Neural cell (in vitro differentiated cells): ENCODE measurements around the gene PRAMEF25. TPM values are rescaled to one million over a fixed set of nuclear protein-coding genes. Genes with fewer than 3 reads are reported as not detected.
"Not testable (repeated sequence)": the region's sequence is repeated elsewhere in the genome, so short reads cannot be mapped to it uniquely, and the experiment has no call there.

Source experiments
- H2AFZ ChIP-seq: fragments of 200-600, 300-800 bp; sonication (generic), shearing (Covaris generic); 2 replicates; pipeline ENCODE4 v1.6.0; 2014; ENCODE audit warnings: low read depth, mild to moderate bottlenecking, antibody characterized with exemption, low read length, moderate library complexity
- H3F3A ChIP-seq: fragments of 200-600 bp; shearing (Covaris generic); 2 replicates; pipeline ENCODE4 v1.6.1; 2016; ENCODE audit warnings: mild to moderate bottlenecking, moderate library complexity, mixed read lengths, antibody characterized with exemption, low read length; ENCODE audit not compliant: insufficient read depth, poor library complexity, severe bottlenecking
- H3K27ac ChIP-seq: fragments of 200-600, 300-800 bp; sonication (generic), shearing (Covaris generic); 2 replicates; pipeline ENCODE4 v1.5.1; 2014; ENCODE audit warnings: mild to moderate bottlenecking, low read length, moderate library complexity
- H3K27me3 ChIP-seq: fragments of 300-800, 200-600 bp; sonication (generic), shearing (Covaris generic); 2 replicates; pipeline ENCODE4 v1.6.0; 2014; ENCODE audit warnings: mild to moderate bottlenecking, low read depth, low read length, moderate library complexity; ENCODE audit not compliant: insufficient read depth
- H3K36me3 ChIP-seq: fragments of 300-800, 200-600 bp; sonication (generic), shearing (Covaris generic); 2 replicates; pipeline ENCODE4 v1.5.1; 2014; ENCODE audit warnings: mild to moderate bottlenecking, antibody characterized with exemption, low read length, moderate library complexity; ENCODE audit not compliant: insufficient read depth
- H3K4me2 ChIP-seq: fragments of 300-800, 200-600 bp; sonication (generic), shearing (Covaris generic); 2 replicates; pipeline ENCODE4 v1.6.0; 2014; ENCODE audit warnings: mild to moderate bottlenecking, low read length
- H3K4me3 ChIP-seq: fragments of 300-800, 200-600 bp; sonication (generic), shearing (Covaris generic); 2 replicates; pipeline ENCODE4 v1.5.1; 2014; ENCODE audit warnings: mild to moderate bottlenecking, low read length, moderate library complexity
- H3K79me2 ChIP-seq: fragments of 200-600 bp; shearing (Covaris generic); replicated peaks from 2 replicates; pipeline ENCODE4 v1.6.0; 2014; ENCODE audit warnings: mild to moderate bottlenecking, low read length, moderate library complexity; ENCODE audit not compliant: insufficient read depth
- H3K9ac ChIP-seq: fragments of 300-800, 200-600 bp; sonication (generic), shearing (Covaris generic); 2 replicates; pipeline ENCODE4 v1.6.1; 2016; ENCODE audit warnings: mild to moderate bottlenecking, low read length, mixed read lengths
- H3K9me2 ChIP-seq: fragments of 200-600 bp; shearing (Covaris generic); 2 replicates; pipeline ENCODE4 v1.6.1; 2016; ENCODE audit warnings: mild to moderate bottlenecking, low read length, mixed read lengths; ENCODE audit not compliant: insufficient read depth
- H3K9me3 ChIP-seq: fragments of 200-600, 300-800 bp; sonication (generic), shearing (Covaris generic); 2 replicates; pipeline ENCODE4 v1.6.1; 2016; ENCODE audit warnings: mild to moderate bottlenecking, mixed run types, low read length, moderate library complexity, mixed read lengths
- H4K20me1 ChIP-seq: fragments of 200-600 bp; shearing (Covaris generic); 2 replicates; pipeline ENCODE4 v1.6.1; 2016; ENCODE audit warnings: mild to moderate bottlenecking, mixed run types; ENCODE audit not compliant: insufficient read depth
- polyA minus RNA-seq: library from RNA; depleted of rRNA, polyadenylated mRNA; stranded (reverse); fragments of >200 nt; gene quantifications from 2 replicates; pipeline ENCODE4 v1.2.3, GENCODE V29; 2014
- polyA plus RNA-seq: library from polyadenylated mRNA; depleted of rRNA; stranded (reverse); fragments of >200 nt; gene quantifications from 2 replicates; pipeline ENCODE4 v1.2.3, GENCODE V29; 2014

Gene PRAMEF25
- not detected in 2 replicates for polyA plus RNA-seq
- not detected in 2 replicates for polyA minus RNA-seq

GRCh38 chr1:13070474-13070873 lies at the start of gene PRAMEF25:
Gene PRAMEF25, plus strand, starts transcription at chr1:13070774. Its CDS starts 2,920 bp downstream, at chr1:13073694.
- H3K9ac ChIP-seq, H3K4me2 ChIP-seq, H3K9me3 ChIP-seq, H3K9me2 ChIP-seq, H3K36me3 ChIP-seq, H4K20me1 ChIP-seq, H3K27ac ChIP-seq, H3K27me3 ChIP-seq, H2AFZ ChIP-seq, H3K79me2 ChIP-seq, H3K4me3 ChIP-seq, H3F3A ChIP-seq: not testable (repeated sequence)

DNA sequence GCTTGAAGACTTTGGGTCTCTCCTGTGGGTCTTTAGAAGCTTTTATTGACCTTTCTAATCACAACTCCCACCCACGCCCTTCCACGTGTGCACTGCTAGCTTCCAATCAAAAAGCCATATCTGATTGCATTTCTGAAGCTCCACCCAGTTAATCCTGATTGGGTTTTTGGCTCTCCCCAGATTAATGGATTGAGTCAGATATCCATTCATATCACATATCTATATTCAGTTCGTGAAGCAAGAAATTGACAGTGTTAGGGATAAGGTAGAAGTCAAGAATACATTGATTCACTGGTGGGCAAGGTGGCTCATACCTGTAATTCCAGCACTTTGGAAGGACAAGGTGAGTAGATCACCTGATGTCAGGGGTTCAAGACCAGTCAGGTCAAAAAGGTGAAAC lies 14.1 kb upstream of the PRAMEF25 start, which contains the start of gene PRAMEF27:
PRAMEF27 (minus strand) TSS at position 101 of the 400 bp plus-strand sequence. CDS start 2,916 bp downstream, outside the sequence.
- not testable (repeated sequence) for H3K27me3 ChIP-seq, H3K9ac ChIP-seq, H2AFZ ChIP-seq, H3K27ac ChIP-seq, H3F3A ChIP-seq, H3K9me3 ChIP-seq, H4K20me1 ChIP-seq, H3K4me3 ChIP-seq, H3K4me2 ChIP-seq, H3K36me3 ChIP-seq, H3K79me2 ChIP-seq, H3K9me2 ChIP-seq

GRCh38 chr1:13116754-13117153 lies 46.2 kb downstream of the PRAMEF25 start, which contains the start of gene HNRNPCL2:
Gene HNRNPCL2, minus strand, starts transcription at chr1:13116854. Its CDS starts 454 bp downstream, at chr1:13116400.
- not testable (repeated sequence) for H3K27ac ChIP-seq, H3F3A ChIP-seq, H3K79me2 ChIP-seq, H3K4me3 ChIP-seq, H3K27me3 ChIP-seq, H3K4me2 ChIP-seq, H4K20me1 ChIP-seq, H3K36me3 ChIP-seq, H2AFZ ChIP-seq, H3K9me2 ChIP-seq, H3K9ac ChIP-seq, H3K9me3 ChIP-seq

Other genes starting within 250 kb of the PRAMEF25 start
- gene PRAMEF11, start 239.4 kb upstream of the PRAMEF25 start, polyA plus RNA-seq: not detected in 2 replicates
- gene HNRNPCL1, start 222.1 kb upstream of the PRAMEF25 start, polyA plus RNA-seq: not detected in 2 replicates
- not detected in 2 replicates for gene PRAMEF2, start 213.7 kb upstream of the PRAMEF25 start, polyA plus RNA-seq
- not detected in 2 replicates for gene PRAMEF4, start 184.6 kb upstream of the PRAMEF25 start, polyA plus RNA-seq
- not detected in 2 replicates for gene PRAMEF10, start 172.5 kb upstream of the PRAMEF25 start, polyA plus RNA-seq
- gene PRAMEF7, start 154.2 kb upstream of the PRAMEF25 start, polyA plus RNA-seq: not detected in 2 replicates
- gene PRAMEF6, start 123.2 kb upstream of the PRAMEF25 start, polyA plus RNA-seq: not detected in 2 replicates
- not detected in 2 replicates for gene PRAMEF27, start 14.2 kb upstream of the PRAMEF25 start, polyA plus RNA-seq
- gene HNRNPCL3, start 10.0 kb upstream of the PRAMEF25 start, polyA plus RNA-seq: not detected in 2 replicates
- gene HNRNPCL2, start 46.1 kb downstream of the PRAMEF25 start, polyA plus RNA-seq: not detected in 2 replicates
- not detected in 2 replicates for gene PRAMEF26, start 85.2 kb downstream of the PRAMEF25 start, polyA plus RNA-seq
- gene HNRNPCL4, start 94.9 kb downstream of the PRAMEF25 start, polyA plus RNA-seq: not detected in 2 replicates
- gene PRAMEF9, start 101.1 kb downstream of the PRAMEF25 start, polyA plus RNA-seq: not detected in 2 replicates
- gene PRAMEF13, start 130.6 kb downstream of the PRAMEF25 start, polyA plus RNA-seq: not detected in 2 replicates
- not detected in 2 replicates for gene PRAMEF18, start 155.4 kb downstream of the PRAMEF25 start, polyA plus RNA-seq
- not detected in 2 replicates for gene PRAMEF5, start 183.4 kb downstream of the PRAMEF25 start, polyA plus RNA-seq
- not detected in 2 replicates for gene PRAMEF8, start 214.4 kb downstream of the PRAMEF25 start, polyA plus RNA-seq
- gene PRAMEF33, start 232.8 kb downstream of the PRAMEF25 start, polyA plus RNA-seq: not detected in 2 replicates
- gene PRAMEF15, start 244.8 kb downstream of the PRAMEF25 start, polyA plus RNA-seq: not detected in 2 replicates